Measurements from ENCODE around the gene KCNF1.

Gene KCNF1

DNA sequence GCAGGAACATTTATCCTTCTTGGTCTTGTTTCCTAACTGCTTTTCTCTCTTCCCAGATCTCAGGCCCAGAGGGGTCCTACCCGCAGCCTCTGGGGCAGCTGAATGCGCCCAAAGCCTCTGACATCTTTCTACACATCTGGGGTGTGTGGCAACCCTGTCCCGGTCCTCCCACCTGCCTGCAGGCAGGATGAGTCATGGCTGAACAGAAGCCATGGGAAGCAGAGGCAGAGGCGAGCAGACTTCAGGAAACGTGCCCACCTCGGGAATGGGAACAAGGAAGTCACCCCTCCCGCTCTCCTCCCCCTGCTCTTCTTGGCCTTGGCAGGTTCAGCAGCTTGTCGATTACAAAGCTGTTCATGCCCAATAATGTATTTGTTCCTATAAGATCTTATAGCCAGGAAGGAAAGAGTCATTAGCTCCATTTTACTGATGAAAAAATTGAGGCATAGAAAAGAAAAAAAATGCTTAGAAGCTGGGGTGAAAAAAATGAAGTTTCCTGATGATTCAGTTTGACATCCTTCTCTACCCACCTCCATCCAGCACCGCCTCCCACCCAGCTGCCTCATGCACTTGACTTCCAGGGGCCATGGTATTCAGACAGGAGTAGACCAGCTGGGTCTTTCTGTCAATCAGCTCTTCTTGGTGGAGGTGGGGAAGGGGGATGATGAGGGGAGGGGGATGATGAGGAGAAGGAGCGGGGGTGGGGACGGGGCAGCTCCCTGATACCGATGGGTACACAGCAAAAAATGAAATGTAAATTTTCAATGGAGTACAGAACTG lies 10.4 kb upstream of the KCNF1 start:
- DNase-seq (ENCODE audit: low read depth, low spot score), result no peak

DNA sequence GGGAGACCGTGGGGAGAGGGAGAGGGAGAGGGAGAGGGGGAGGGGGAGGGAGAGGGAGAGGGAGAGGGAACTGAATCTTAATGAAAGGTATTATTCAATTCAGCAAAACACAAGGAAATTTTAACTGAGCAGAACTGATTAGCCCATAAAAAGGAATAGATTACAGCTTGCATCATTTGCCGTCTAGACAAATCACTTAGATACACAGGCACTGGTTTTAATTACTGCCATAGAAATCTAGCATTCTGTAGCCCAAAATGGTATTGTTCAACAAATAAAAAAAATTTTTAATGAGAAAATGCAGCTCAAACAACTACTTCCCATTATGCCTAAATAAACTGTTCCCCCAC lies 7.9 kb upstream of the KCNF1 start:
- no peak for DNase-seq (ENCODE audit: low read depth, low spot score)

DNA sequence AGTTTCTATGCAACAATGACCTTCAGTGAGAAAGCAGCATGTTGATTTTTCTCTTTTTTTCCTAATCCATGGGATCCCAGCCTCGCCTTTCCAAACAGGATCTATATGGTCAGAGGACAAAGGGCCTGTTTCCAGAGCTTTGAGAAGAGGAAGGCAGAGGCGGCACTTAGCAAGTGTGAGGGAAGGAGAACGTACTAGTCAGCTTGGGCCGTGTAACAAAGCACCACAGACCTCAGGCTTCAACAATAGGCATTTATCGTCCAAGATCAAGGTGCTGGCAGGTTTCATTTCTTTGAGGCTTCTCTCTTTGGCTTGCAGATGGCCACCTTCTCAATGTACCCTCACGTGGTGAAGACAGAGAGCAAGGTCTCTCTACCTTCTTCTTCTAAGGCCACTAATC lies 7.3 kb upstream of the KCNF1 start:
- no peak for DNase-seq (ENCODE audit: low read depth, low spot score)

DNA sequence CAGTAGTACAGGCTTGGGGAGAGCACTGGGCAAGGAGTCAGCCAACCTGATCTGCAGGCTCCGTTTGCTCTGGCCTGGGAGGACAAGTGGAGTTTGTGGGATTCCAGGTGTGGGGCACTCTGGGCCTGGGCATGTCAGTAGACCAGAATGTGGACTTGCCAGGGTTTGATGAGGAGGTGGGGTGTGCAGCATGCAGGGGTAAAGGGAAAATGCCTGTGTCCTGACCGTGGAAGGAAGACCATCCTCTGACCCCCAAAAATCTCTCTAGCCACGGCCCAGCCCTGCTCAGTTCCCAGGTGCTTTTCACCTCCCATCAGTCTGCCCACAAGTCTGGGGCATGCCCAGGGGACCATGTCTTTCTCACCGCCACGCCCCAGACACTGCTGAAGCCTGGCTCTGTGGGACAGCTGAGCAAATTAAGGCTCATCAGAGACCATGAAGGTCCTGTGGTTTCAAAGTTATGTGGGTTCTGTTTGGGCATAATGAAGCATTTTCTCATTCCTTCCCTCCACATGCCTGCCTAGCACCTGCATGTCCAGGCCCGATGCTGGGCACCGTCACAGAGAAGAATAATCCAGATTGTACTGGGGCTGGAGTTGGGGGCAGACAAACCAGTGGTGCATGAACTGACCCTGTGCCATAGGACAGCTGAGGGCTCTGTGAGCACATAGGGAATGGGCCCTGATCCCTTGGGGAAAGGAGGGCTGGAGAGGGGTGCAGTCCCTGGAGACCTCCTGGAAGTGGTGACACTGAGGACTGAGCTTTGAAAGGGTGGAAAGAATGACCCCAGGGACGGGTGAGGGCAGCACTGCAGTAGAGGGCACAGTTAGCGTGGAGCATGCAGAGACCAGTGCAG lies 6.5 kb upstream of the KCNF1 start:
- no peak for DNase-seq (ENCODE audit: low read depth, low spot score)

DNA sequence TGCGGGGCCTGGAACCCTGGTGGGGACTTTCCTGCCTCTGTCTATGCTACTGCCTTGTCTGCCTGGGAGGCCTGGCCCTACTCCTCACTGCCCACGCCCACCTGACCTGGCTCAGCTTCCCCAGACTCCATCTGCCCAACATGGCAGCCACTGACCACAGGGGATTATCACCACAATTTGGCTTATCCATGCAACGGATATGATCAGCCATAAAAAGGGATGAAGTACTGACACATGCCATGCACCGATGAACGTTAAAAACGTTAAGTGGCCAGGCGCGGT lies 5.9 kb upstream of the KCNF1 start:
- DNase-seq (ENCODE audit: low read depth, low spot score), result no peak

DNA sequence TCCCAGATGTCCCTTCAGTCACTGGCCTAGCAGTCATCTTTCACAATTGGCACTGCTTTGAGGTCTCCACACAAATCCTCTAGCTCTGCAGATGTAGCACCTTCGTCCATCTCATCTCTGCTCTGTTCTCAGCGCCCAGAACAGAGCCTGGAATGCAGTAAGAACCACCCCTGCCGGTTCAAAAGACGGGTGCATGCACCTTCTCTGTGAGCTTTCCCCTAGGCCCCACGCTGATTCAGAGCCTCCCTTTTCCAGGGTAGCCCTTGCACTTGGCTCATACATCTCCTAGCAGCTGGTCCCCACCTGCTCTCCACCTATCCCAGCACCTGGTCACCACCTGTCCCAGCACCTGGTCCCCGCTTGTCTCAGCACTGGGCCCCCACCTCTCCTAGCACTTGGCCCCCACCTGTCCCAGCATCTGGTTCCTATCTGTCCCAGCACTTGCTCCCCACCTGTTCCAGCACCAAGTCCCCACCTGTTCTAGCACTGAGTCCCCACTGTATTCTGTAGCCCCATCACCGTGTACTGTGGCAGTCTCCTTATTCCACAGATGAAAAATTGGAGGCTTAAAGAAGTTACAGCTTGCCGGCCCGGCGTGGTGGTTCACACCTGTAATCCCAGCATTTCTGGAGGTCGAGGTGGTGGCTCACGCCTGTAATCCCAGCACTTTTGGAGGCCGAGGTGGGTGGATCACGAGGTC lies 4.7 kb upstream of the KCNF1 start:
- no peak for DNase-seq (ENCODE audit: low read depth, low spot score)

DNA sequence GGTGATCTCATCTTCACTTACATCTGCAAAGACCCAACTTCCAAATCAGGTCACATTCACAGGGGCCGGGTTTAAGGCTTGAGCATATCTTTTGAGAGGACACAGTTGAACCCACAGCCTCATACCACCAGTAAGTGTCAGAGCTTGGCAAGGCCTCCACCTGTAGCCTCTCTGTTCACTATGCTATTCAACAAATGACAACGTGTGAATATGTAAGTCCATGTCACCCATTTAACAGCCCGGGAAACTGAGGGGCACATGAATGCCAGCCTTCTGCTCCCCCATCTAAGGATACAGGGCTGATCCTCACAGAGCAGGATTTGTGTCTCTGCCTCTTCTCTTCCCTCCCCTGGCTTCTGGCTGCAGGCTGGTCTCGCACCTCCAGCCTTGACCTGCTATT lies 3.5 kb upstream of the KCNF1 start:
- DNase-seq (ENCODE audit: low read depth, low spot score), result no peak

DNA sequence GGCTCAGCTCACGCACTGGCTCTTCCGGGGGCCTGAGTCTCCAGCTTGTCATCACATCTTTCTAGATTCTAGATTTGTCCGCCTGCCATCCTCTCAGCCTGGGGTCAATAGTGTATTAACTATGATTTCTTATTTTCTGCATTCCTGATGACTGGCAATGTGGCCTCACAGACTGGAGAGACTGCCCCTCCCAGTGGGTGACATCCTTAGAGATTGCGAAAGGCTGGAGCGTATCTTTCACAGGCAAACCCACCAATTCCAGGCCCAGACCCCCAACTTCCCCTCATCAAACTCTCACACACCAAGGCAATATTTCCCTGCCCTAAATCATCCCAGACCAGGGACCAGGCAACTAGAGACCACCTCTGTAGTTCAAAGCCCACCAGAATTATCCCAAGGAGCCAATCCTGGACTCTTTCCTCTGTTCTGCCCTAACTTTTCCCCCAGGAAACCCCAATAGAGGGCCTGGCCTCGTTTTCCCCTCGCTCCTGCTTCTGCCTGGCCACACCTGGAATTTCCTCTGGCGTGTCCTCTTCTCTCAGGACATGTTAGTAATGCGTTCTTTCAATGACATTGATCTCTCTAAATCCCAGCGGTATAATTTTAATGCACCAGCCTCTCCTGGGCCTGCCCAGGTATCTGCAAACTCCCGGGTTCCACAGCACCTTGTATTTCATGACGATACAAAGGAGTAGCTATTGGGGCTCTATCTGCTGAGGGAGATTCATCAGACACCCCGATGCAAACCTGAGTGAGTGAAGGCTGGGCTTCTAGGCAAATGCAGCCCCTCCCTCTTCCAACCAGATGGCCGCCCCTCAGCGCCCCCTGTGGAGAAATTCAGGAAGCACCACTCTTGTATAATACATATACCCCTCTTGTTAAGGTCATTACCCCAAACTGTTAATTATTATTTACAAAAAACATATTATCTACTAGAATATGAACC lies 2.4 kb upstream of the KCNF1 start:
- DNase-seq (ENCODE audit: low read depth, low spot score), result no peak

DNA sequence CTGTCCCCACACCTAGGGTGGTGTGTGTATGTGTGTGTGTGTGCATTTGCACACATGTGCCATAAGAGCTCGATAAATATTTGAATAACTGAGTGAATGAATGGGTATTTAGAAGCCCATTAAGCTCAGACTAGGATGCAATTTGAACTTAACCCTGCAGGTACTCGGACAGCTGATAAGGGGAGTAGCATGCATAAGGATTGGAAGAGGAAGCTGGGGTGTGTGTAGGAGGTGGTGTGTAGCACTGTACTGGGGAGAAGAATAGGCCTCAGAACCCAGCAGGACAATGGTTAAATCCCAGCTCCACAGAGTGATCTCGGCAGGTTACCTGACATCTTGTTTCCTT lies 1.8 kb upstream of the KCNF1 start:
- no peak for DNase-seq (ENCODE audit: low read depth, low spot score)

DNA sequence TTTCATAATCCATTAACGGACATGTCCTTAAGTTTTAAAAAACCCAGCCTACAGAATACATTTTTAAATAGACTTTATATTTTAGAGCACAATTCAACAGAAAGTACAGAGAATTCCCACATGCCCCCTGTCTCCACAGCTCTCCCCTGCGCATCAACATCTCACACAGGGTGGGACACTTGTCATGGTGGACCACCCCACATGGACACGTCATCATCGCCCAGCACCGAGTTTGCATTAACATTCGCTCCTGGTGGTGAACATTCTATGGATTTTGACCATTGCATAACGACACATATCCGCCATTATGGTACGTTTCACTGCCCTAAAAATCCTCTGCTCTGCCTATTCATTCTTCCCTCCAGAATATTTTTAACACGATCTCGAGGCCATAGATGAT lies 1.1 kb upstream of the KCNF1 start:
- DNase-seq (ENCODE audit: low read depth, low spot score), result no peak

DNA sequence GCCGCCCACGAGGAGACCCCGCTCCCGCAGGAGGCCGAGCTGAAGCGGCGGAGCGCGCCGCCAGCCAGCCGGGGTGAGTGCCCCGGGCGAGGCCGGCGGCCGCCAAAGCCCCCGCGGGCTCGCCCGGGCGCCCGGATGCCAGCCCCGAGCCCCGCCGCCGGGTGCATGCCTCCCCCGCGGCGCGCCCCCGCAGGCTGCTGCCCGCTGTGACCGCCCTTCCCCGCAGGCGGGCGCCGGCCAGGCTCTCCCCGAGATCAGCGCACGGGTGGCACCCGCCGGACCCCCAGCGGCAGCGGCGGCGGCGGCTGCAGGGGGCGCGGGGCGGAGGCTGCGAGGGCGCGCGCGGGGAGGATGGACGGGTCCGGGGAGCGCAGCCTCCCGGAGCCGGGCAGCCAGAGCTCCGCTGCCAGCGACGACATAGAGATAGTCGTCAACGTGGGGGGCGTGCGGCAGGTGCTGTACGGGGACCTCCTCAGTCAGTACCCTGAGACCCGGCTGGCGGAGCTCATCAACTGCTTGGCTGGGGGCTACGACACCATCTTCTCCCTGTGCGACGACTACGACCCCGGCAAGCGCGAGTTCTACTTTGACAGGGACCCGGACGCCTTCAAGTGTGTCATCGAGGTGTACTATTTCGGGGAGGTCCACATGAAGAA lies 470 bp downstream of the KCNF1 start:
- DNase-seq (ENCODE audit: low read depth, low spot score), result no peak

DNA sequence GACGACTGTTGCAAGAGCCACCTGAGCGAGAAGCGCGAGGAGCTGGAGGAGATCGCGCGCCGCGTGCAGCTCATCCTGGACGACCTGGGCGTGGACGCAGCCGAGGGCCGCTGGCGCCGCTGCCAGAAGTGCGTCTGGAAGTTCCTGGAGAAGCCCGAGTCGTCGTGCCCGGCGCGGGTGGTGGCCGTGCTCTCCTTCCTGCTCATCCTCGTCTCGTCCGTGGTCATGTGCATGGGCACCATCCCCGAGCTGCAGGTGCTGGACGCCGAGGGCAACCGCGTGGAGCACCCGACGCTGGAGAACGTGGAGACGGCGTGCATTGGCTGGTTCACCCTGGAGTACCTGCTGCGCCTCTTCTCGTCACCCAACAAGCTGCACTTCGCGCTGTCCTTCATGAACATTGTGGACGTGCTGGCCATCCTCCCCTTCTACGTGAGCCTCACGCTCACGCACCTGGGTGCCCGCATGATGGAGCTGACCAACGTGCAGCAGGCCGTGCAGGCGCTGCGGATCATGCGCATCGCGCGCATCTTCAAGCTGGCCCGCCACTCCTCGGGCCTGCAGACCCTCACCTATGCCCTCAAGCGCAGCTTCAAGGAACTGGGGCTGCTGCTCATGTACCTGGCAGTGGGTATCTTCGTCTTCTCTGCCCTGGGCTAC lies 1.2 kb downstream of the KCNF1 start:
- DNase-seq (ENCODE audit: low read depth, low spot score), result no peak

DNA sequence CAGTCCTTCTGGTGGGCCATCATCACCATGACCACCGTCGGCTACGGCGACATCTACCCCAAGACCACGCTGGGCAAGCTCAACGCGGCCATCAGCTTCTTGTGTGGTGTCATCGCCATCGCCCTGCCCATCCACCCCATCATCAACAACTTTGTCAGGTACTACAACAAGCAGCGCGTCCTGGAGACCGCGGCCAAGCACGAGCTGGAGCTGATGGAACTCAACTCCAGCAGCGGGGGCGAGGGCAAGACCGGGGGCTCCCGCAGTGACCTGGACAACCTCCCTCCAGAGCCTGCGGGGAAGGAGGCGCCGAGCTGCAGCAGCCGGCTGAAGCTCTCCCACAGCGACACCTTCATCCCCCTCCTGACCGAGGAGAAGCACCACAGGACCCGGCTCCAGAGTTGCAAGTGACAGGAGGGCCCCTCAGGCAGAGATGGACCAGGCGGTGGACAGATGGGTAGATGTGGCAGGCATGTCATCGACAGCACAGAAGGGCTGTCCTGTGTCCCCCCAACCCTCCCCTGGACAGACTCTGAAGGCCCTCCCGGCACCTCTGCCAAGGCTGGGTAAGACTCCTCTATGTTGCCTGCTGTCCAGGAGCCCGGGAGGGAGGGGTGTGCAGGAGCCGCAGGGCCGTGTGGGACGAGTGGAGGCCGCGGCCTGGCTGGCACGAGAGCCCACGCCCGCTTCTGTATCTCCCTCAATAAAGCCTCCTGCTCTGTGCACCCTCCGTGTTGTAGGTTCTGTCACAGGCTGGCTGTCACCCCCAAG lies 2.0 kb downstream of the KCNF1 start:
- DNase-seq (ENCODE audit: low read depth, low spot score), result no peak

DNA sequence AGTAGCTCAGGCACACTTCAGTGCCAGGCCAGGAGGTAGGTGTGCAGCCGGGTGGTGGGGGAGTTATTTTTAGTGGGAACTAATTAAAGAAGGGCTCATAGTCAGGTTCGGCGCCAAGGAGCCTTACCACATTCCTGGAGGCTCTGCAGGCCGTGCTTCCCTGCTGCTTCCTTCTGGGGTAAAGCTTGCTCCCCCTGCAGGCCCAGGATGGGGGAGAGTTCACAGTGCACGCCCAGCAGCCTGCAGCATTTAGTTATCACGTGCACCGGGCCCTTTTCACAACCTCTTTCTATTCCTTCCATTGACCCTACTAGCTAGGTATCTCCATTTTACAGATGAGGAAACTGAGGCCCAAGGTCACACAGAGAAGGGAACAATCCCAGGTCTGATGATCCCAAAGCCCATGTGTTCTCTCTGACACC lies 2.5 kb downstream of the KCNF1 start:
- DNase-seq (ENCODE audit: low read depth, low spot score), result no peak

DNA sequence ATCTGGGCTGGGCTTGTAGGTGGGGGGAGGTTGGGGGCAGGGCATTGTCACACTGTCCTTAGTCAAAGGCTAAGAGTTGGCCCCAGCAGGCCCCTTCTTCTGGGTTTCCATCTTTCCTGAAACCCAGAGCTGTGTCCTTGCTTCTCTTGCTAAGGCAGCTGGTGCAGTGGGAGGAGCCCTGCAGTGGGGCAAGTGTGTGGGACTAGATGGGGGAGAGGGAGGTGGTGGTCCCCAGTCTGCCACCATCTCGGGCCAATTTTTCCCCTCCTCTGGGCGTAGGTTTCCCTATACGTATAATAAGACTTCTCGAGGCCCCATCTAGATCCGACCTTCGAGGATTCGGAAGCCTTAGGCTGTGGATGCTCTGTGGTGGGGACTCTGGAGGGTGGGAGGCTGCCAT lies 3.5 kb downstream of the KCNF1 start:
- DNase-seq (ENCODE audit: low read depth, low spot score), result no peak

DNA sequence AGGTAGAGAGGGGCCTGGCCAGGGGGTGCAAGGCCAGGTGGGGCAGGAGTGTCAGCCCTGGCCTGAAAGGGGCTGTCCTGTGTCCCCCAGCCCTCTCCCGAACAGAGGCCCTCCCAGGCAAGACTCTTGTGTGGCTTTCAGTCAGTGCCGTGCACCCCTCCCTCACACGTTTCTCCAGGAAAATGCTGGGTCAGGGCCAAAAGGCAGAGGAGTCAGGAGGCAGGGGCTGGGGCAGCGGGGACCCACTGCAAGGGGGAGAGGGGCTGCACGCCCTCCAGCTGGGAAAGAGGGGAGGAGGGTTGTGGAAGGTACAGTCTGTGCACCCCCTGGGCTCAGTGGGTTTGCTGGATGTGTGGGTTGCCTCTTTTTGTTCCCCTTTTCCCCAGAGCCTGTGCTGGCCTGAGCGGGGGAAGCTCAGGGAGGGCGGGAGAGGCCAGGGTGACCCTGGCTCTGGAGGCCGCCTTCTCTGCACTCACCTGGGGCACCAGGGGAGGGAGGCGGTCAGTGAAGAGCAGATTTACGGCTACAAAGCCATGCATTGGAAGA lies 4.1 kb downstream of the KCNF1 start:
- DNase-seq (ENCODE audit: low read depth, low spot score), result no peak

DNA sequence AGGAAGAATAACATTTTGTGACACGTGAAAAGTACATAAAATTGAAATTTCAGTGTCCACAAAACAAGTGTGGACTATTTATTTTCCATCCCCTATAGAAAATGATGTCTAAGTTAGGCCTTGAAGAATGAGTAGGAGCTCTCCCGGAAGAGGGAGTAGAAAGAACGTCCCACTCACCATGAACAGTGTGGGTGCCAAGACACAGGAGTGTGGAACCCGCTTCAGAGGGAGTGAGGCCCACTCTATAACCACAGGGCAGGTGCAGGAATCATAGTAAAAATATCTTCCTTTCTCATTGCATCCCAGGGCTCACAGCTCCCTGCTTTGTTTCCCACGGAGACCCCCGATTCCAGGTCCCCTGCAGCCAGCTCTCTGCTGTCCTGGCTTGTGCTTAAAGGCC lies 5.2 kb downstream of the KCNF1 start:
- no peak for DNase-seq (ENCODE audit: low read depth, low spot score)

DNA sequence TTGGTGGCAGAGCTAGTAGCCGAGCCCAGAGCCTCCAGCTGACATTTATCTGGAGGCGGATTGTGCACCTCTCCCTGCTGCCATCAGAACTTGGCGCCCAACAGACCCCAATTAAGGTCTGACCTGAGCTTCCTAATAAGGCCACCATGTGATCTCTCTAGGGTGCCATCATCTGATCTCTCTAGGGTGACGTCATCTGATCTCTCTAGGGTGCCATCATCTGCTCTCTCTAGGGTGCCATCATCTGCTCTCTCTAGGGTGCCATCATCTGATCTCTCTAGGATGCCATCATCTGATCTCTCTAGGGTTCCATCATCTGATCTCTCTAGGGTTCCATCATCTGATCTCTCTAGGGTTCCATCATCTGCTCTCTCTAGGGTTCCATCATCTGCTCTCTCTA lies 6.2 kb downstream of the KCNF1 start:
- DNase-seq (ENCODE audit: low read depth, low spot score), result no peak

DNA sequence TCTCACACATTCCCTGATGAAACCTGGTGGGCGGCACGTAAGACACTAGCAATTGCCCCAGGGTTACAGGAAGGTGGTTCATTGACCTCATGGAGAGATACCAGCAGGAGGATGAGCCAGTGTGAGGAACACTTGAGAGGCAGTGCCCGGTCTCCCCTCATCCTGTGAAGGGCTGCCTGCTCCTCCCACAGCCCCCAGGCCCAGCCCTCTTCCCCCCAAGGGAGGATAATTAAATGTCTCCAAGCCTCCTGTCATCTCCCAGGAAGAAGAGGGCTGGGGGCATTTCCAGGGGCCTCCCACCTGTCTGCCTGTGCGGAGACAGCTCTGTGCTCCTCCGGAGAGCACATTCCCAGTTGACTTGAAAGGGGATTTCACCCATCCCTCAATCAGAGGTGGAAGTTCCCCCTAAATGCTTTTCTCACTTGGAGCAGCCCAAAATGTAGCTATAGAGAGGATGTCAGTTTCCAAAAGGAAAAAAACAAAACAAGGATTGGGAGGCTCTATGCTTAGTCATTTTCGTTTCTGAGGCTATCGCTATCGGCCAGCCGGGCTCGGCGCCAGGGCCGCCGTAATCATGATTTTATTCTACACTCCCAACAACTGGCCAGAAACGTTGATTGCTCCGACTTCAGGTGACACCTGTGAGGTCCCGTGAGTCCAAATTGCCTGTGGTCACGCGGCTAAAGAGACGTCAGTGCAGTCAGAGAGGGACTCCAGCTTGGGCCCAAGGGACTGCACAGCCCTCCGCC lies 7.1 kb downstream of the KCNF1 start:
- DNase-seq (ENCODE audit: low read depth, low spot score), result no peak
